OCI-LY7 (cell line): ENCODE results near the gene ATP6V1C2. TPM values are rescaled to one million over a fixed set of nuclear protein-coding genes. Genes with fewer than 3 reads are reported as not detected.
A peak's percentile ranks its signal among the peaks of the same experiment; 100 is the strongest.

Experiments
- BruUV-seq: library from RNA; stranded (reverse); fragments of 400-500 nt; replicated peaks from 2 replicates; lab custom pipeline; 2021; lab: Mats Ljungman, UMichigan
- CTCF ChIA-PET: fragments of 300-600 bp; sonication (Branson Sonifier 250); formaldehyde crosslinking; loops from one replicate; lab custom pipeline; 2022; ENCODE audit warnings: antibody characterized with exemption; ENCODE audit not compliant: unreplicated experiment; lab: Charles Lee
- POLR2A ChIA-PET: fragments of 300-600 bp; sonication (Branson Sonifier 250); formaldehyde crosslinking; loops from one replicate; lab custom pipeline; 2022; ENCODE audit warnings: antibody characterized with exemption; lab: Charles Lee
- DNase-seq: peaks from one replicate; pipeline ENCODE4 v3.0.0-alpha.2; 2015; ENCODE audit warnings: low spot score
- H2AFZ ChIP-seq: fragments of 200-600 bp; sonication (generic), shearing (Covaris generic); 2 replicates; pipeline ENCODE4 v1.6.1; 2014; ENCODE audit warnings: mild to moderate bottlenecking, antibody characterized with exemption, low read length, moderate library complexity
- H3K27ac ChIP-seq: fragments of 200-600 bp; sonication (generic); 2 replicates; pipeline ENCODE4 v1.5.1; 2014; ENCODE audit warnings: mixed run types, low read depth, mild to moderate bottlenecking, moderate library complexity, low read length, inconsistent platforms; ENCODE audit not compliant: poor library complexity, severe bottlenecking
- H3K36me3 ChIP-seq: fragments of 200-600 bp; sonication (generic); 2 replicates; pipeline ENCODE4 v1.6.1; 2014; ENCODE audit warnings: mild to moderate bottlenecking, antibody characterized with exemption, low read length, moderate library complexity, mixed read lengths; ENCODE audit not compliant: insufficient read depth
- H3K4me1 ChIP-seq: fragments of 200-600 bp; sonication (generic); 2 replicates; pipeline ENCODE4 v1.5.1; 2014; ENCODE audit warnings: mild to moderate bottlenecking, low read length; ENCODE audit not compliant: insufficient read depth, poor library complexity, severe bottlenecking
- H3K4me2 ChIP-seq: fragments of 200-600 bp; sonication (generic); 2 replicates; pipeline ENCODE4 v1.6.1; 2014; ENCODE audit warnings: mild to moderate bottlenecking, low read length
- H3K4me3 ChIP-seq: fragments of 200-600 bp; sonication (generic); 2 replicates; pipeline ENCODE4 v1.5.1; 2014; ENCODE audit warnings: mild to moderate bottlenecking, low read depth, low read length; ENCODE audit not compliant: poor library complexity, severe bottlenecking
- H3K79me2 ChIP-seq: fragments of 200-600 bp; sonication (generic); 2 replicates; pipeline ENCODE4 v1.6.1; 2016; ENCODE audit warnings: low read depth, mild to moderate bottlenecking, low read length, moderate library complexity, mixed read lengths; ENCODE audit not compliant: insufficient read depth
- H3K9me2 ChIP-seq: fragments of 200-600 bp; sonication (generic); 2 replicates; pipeline ENCODE4 v1.6.1; 2016; ENCODE audit warnings: mild to moderate bottlenecking, low read length, mixed read lengths; ENCODE audit not compliant: insufficient read depth
- H3K9me3 ChIP-seq: fragments of 200-600 bp; sonication (generic); 2 replicates; pipeline ENCODE4 v1.6.1; 2014; ENCODE audit warnings: mild to moderate bottlenecking, mixed run types, low read length, mixed read lengths
- H4K20me1 ChIP-seq: fragments of 200-600 bp; sonication (generic); 2 replicates; pipeline ENCODE4 v1.6.1; 2014; ENCODE audit warnings: mild to moderate bottlenecking, antibody characterized with exemption, low read length, moderate library complexity, mixed read lengths; ENCODE audit not compliant: insufficient read depth
- CTCF ChIP-seq: fragments of 200-600 bp; sonication (generic); conservative IDR thresholded peaks from 2 replicates; pipeline ENCODE4 v1.5.1; 2014; ENCODE audit warnings: mild to moderate bottlenecking, antibody characterized with exemption, low read length, moderate library complexity, mixed read lengths
- EZH2phosphoT487 ChIP-seq: fragments of 200-600 bp; sonication (generic); IDR thresholded peaks from 2 replicates; pipeline ENCODE4 v1.6.1; 2018; ENCODE audit warnings: low read depth, borderline replicate concordance, mild to moderate bottlenecking, mixed run types, antibody characterized with exemption, low read length, moderate library complexity, mixed read lengths
- intact Hi-C: fragments of 100-400 bp; cut with micrococcal nuclease; formaldehyde crosslinking; loops from one replicate; pipeline ENCODE4 v1.10.0; 2022; ENCODE audit not compliant: unreplicated experiment
- total RNA-seq, 2 experiments: library from RNA; depleted of rRNA in 1 of 2; stranded (reverse); fragments of >200 nt in 1 of 2; shearing (Covaris generic) in 1 of 2; gene quantifications; 2 replicates each; pipeline ENCODE4 v1.2.3, GENCODE V29; 2014 to 2022

The ATP6V1C2 gene
- total RNA-seq, 2 experiments from 2014 or later = 0.13 TPM; not detected in 1

DNA sequence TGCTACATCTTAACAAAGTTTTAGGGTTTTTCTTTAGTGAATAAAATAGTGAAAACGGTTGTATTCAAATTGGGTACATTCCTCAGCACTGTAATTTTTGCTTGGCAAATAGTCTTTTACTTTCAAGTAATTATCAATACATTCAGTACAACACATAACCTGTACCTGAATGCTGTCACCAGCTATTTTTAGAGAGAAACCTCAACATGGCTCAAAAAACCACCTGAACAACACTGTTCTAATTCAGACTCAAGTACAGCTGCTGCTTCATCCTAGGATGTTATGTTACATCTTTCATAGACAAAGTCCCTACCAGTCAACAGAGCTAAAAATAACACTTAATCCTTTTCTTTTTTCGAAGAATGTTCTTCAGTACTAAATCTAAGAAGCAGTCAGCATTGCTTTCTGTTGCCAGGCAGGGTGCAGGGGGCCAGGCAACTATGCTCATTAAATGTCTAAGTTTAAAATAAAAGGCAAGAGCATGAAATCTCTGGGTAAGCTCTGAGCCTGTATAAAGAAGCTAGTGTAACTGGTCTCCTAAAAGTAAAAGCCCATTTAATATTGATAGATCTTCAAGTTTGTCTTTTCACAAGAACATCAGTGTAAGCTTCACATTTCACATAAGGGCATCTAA, 70.7 kb downstream of the ATP6V1C2 start:
- TF ChIP-seq EZH2phosphoT487 (no peak), CTCF (no peak)
- Histone ChIP-seq H3K9me2 (no peaks in the 10 kb centered on the region), H3K79me2 (no peaks in the 10 kb centered on the region), H4K20me1 (0 out of 2 replicates have a peak, but pooled peaks cover 3% of the 10 kb centered on the region), H3K4me3 (no peak overlapping the region), H3K4me1 (no peaks in the 10 kb centered on the region), H2AFZ (no peak overlapping the region), H3K36me3 (peaks cover 94% of the 10 kb centered on the region), H3K9me3 (no peaks in the 10 kb centered on the region), H3K27ac (no peak overlapping the region), H3K4me2 (no peak overlapping the region)
- DNase-seq = no peak
- no TSS peak for BruUV-seq
- ChIA-PET POLR2A (interaction anchor here (0.7 to 1.5 kb wide), 2 partner anchors 10 to 717 kb away, joined by 3 to 6 read pairs; no protein-coding TSS in a partner anchor), CTCF (interaction anchor here (0.6 kb wide), 1 partner anchor 1400 kb away, joined by 3 read pairs; no protein-coding TSS in a partner anchor)
- intact Hi-C loops = no loop called here

GRCh38 chr2:10792660-10793400, 71.4 kb downstream of the ATP6V1C2 start:
- no peak for TF ChIP-seq EZH2phosphoT487
- TF ChIP-seq CTCF = peak; percentile 32; the same call in 1 of the 2 replicates
- DNase-seq = no peak
- intact Hi-C loops = no loop called here
- Histone ChIP-seq H2AFZ (no peak overlapping the region), H3K4me1 (no peaks in the 10 kb centered on the region), H3K27ac (no peak overlapping the region), H3K9me2 (no peaks in the 10 kb centered on the region), H3K79me2 (no peaks in the 10 kb centered on the region), H3K4me3 (no peak overlapping the region), H3K36me3 (peaks cover 94% of the 10 kb centered on the region), H4K20me1 (0 out of 2 replicates have a peak, but pooled peaks cover 5% of the 10 kb centered on the region), H3K9me3 (no peaks in the 10 kb centered on the region), H3K4me2 (no peak overlapping the region)
- POLR2A ChIA-PET = interaction anchor here (0.7 kb wide), 1 partner anchor 717 kb away, joined by 3 read pairs; no protein-coding TSS in a partner anchor
- BruUV-seq = no TSS peak
- CTCF ChIA-PET = no interaction called here
